ENCODE data around the gene GTPBP3. TPM values are rescaled to one million over a fixed set of nuclear protein-coding genes. Genes with fewer than 3 reads are reported as not detected.
A peak's percentile ranks its signal among the peaks of the same experiment; 100 is the strongest.

The GTPBP3 gene
- total and polyA plus RNA-seq, 9 of the 15 experiments (the other 6 are each of a cell fraction or from before 2014, with no cell fraction given): 4.9 to 124 (median 22.6) TPM

GRCh38 chr19:17351815-17352435, 14.6 kb downstream of the GTPBP3 start (continued):
- 0 out of 2 replicates have a peak, but pooled peaks have one; percentile 47 for TF ChIP-seq STAT6 (CRISPR knock-in tag; IDR thresholded peaks at IDR 0.05)
- no peak for TF ChIP-seq MAFF (IDR thresholded peaks at IDR 0.05; ENCODE audit: low read length)
- TF ChIP-seq RBM34 (IDR thresholded peaks at IDR 0.05; ENCODE audit: borderline replicate concordance, insufficient read depth, low read length): no peak
- no peak for TF ChIP-seq SAFB (IDR thresholded peaks at IDR 0.05; ENCODE audit: borderline replicate concordance, low read depth, low read length)
- TF ChIP-seq CHAMP1 (IDR thresholded peaks at IDR 0.05): no peak
- TF ChIP-seq ZNF217 (CRISPR knock-in tag; IDR thresholded peaks at IDR 0.05): no peak
- no peak for TF ChIP-seq SMAD2 (IDR thresholded peaks at IDR 0.05; ENCODE audit: low read depth, low read length)
- peak; percentile 100 for TF ChIP-seq TARDBP (IDR thresholded peaks at IDR 0.05)
- TF ChIP-seq DACH1 (IDR thresholded peaks at IDR 0.05; ENCODE audit: partially characterized antibody): no peak
- TF ChIP-seq ZNF311 (CRISPR knock-in tag; IDR thresholded peaks at IDR 0.05): no peak
- TF ChIP-seq ELK3 (CRISPR knock-in tag; IDR thresholded peaks at IDR 0.05): no peak
- no peak; the same call in 1 of the 2 replicates for TF ChIP-seq CBX1 (IDR thresholded peaks at IDR 0.05; ENCODE audit: low read depth)
- TF ChIP-seq EWSR1 (IDR thresholded peaks at IDR 0.05; ENCODE audit: borderline replicate concordance, low read depth, partially characterized antibody): no peak
- peak; percentile 88 for TF ChIP-seq ESRRA (IDR thresholded peaks at IDR 0.05; ENCODE audit: borderline replicate concordance, low read depth)
- TF ChIP-seq ZMIZ1 (IDR thresholded peaks at IDR 0.05; ENCODE audit: low read depth in 2 of 2, low read length in 2 of 2): no peak
- no peak for TF ChIP-seq FOS (IDR thresholded peaks at IDR 0.05; ENCODE audit: extremely low read depth, insufficient read length)
- TF ChIP-seq ZBED1 (IDR thresholded peaks at IDR 0.05): no peak
- no peak for TF ChIP-seq TFAM (CRISPR knock-in tag; conservative IDR thresholded peaks at IDR 0.05)
- no peak for TF ChIP-seq FOXM1 (IDR thresholded peaks at IDR 0.05; ENCODE audit: low read depth)
- TF ChIP-seq FOXM1 (CRISPR knock-in tag; IDR thresholded peaks at IDR 0.05; ENCODE audit: low read depth): no peak
